ENCODE results near the gene SUPT3H.

- TF ChIP-seq YY1 (IDR thresholded peaks at IDR 0.05), result no peak
- no peak for TF ChIP-seq CTCF (IDR thresholded peaks at IDR 0.05; ENCODE audit: low read depth, low read length, missing input control)
- no peak for TF ChIP-seq MAX (IDR thresholded peaks at IDR 0.05)
- TF ChIP-seq JUND (IDR thresholded peaks at IDR 0.05), result no peak
- TF ChIP-seq FOXA1 (IDR thresholded peaks at IDR 0.05), result no peak
- no peak for TF ChIP-seq RXRA (IDR thresholded peaks at IDR 0.05)
- no peak for TF ChIP-seq ATF3 (IDR thresholded peaks at IDR 0.05)
- no peak for TF ChIP-seq TAF1 (conservative IDR thresholded peaks at IDR 0.05)
- TF ChIP-seq REST (IDR thresholded peaks at IDR 0.05), result no peak
- no peak for TF ChIP-seq GABPA (IDR thresholded peaks at IDR 0.05 in 1 of 2, conservative IDR thresholded peaks at IDR 0.05 in 1 of 2)
- TF ChIP-seq HNF4G (IDR thresholded peaks at IDR 0.05), result no peak
Observed at GRCh38 chr6:45350186-45350710, 27.5 kb downstream of the SUPT3H start.
